IPS-15b (cell line): ENCODE measurements around the gene CCDC182.

Source experiments
- H3K27me3 ChIP-seq: one replicate; pipeline ENCODE4 v1.6.1; 2013; ENCODE audit warnings: low read length; ENCODE audit not compliant: control insufficient read depth, insufficient read depth
- H3K36me3 ChIP-seq: one replicate; pipeline ENCODE4 v1.6.1; 2013; ENCODE audit warnings: low read length; ENCODE audit not compliant: control insufficient read depth, insufficient read depth
- H3K4me1 ChIP-seq: one replicate; pipeline ENCODE4 v1.6.1; 2013; ENCODE audit warnings: mild to moderate bottlenecking, low read length; ENCODE audit not compliant: control insufficient read depth, insufficient read depth
- H3K4me3 ChIP-seq: one replicate; pipeline ENCODE4 v1.5.1; 2013; ENCODE audit warnings: low read depth, low read length
- H3K9ac ChIP-seq: one replicate; pipeline ENCODE4 v1.6.1; 2013; ENCODE audit warnings: low read depth, mild to moderate bottlenecking, low read length
- H3K9me3 ChIP-seq: one replicate; pipeline ENCODE4 v1.6.1; 2013; ENCODE audit warnings: mild to moderate bottlenecking, low read length; ENCODE audit not compliant: control insufficient read depth, insufficient read depth

CCDC182 gene

GRCh38 chr17:57706761-57707160 lies 38.3 kb downstream of the CCDC182 start:
- Histone ChIP-seq H3K36me3 (no peaks in the 10 kb centered on the region), H3K27me3 (peaks cover 2% of the 10 kb centered on the region), H3K4me3 (no peak overlapping the region), H3K9me3 (no peaks in the 10 kb centered on the region), H3K9ac (no peak overlapping the region), H3K4me1 (peaks cover 4% of the 10 kb centered on the region)

GRCh38 chr17:57705921-57706695 lies 39.0 kb downstream of the CCDC182 start:
- Histone ChIP-seq H3K4me3 (no peak overlapping the region), H3K4me1 (peaks cover 4% of the 10 kb centered on the region), H3K27me3 (peaks cover 2% of the 10 kb centered on the region), H3K9ac (no peak overlapping the region), H3K36me3 (no peaks in the 10 kb centered on the region), H3K9me3 (no peaks in the 10 kb centered on the region)

- H3K27me3 ChIP-seq, result peaks cover 2% of the 10 kb centered on the region
- no peak overlapping the region for H3K9ac ChIP-seq
- H3K4me1 ChIP-seq, result peaks cover 4% of the 10 kb centered on the region
- no peak overlapping the region for H3K4me3 ChIP-seq
- H3K36me3 ChIP-seq, result no peaks in the 10 kb centered on the region
- no peaks in the 10 kb centered on the region for H3K9me3 ChIP-seq
Measured at GRCh38 chr17:57704448-57704847, 40.7 kb downstream of the CCDC182 start.

GRCh38 chr17:57703273-57703672 lies 41.8 kb downstream of the CCDC182 start:
- H3K9ac ChIP-seq, result no peak overlapping the region
- H3K36me3 ChIP-seq, result no peaks in the 10 kb centered on the region
- H3K27me3 ChIP-seq, result peaks cover 2% of the 10 kb centered on the region
- no peaks in the 10 kb centered on the region for H3K9me3 ChIP-seq
- H3K4me1 ChIP-seq, result peaks cover 3% of the 10 kb centered on the region
- H3K4me3 ChIP-seq, result no peak overlapping the region

- H3K4me1 ChIP-seq, result no peaks in the 10 kb centered on the region
- peaks cover 2% of the 10 kb centered on the region for H3K27me3 ChIP-seq
- H3K9ac ChIP-seq, result no peak overlapping the region
- H3K36me3 ChIP-seq, result no peaks in the 10 kb centered on the region
- no peak overlapping the region for H3K4me3 ChIP-seq
- no peaks in the 10 kb centered on the region for H3K9me3 ChIP-seq
Measured at GRCh38 chr17:57701124-57701523, 44.0 kb downstream of the CCDC182 start.

- H3K9ac ChIP-seq, result no peak overlapping the region
- H3K9me3 ChIP-seq, result no peaks in the 10 kb centered on the region
- no peak overlapping the region for H3K4me3 ChIP-seq
- no peaks in the 10 kb centered on the region for H3K4me1 ChIP-seq
- no peaks in the 10 kb centered on the region for H3K27me3 ChIP-seq
- no peaks in the 10 kb centered on the region for H3K36me3 ChIP-seq
Measured at GRCh38 chr17:57699751-57700219, 45.3 kb downstream of the CCDC182 start.

- H3K9ac ChIP-seq, result no peak overlapping the region
- H3K36me3 ChIP-seq, result no peaks in the 10 kb centered on the region
- H3K9me3 ChIP-seq, result no peaks in the 10 kb centered on the region
- H3K4me1 ChIP-seq, result no peaks in the 10 kb centered on the region
- no peaks in the 10 kb centered on the region for H3K27me3 ChIP-seq
- no peak overlapping the region for H3K4me3 ChIP-seq
Measured at GRCh38 chr17:57697891-57698711, 47.0 kb downstream of the CCDC182 start.

GRCh38 chr17:57697197-57697596 lies 47.9 kb downstream of the CCDC182 start:
- Histone ChIP-seq H3K9ac (no peak overlapping the region), H3K9me3 (no peaks in the 10 kb centered on the region), H3K4me3 (no peak overlapping the region), H3K4me1 (no peaks in the 10 kb centered on the region), H3K36me3 (no peaks in the 10 kb centered on the region), H3K27me3 (no peaks in the 10 kb centered on the region)

- Histone ChIP-seq H3K27me3 (no peaks in the 10 kb centered on the region), H3K4me3 (no peak overlapping the region), H3K9ac (no peak overlapping the region), H3K9me3 (no peaks in the 10 kb centered on the region), H3K4me1 (no peaks in the 10 kb centered on the region), H3K36me3 (no peaks in the 10 kb centered on the region)
Measured at GRCh38 chr17:57696050-57696449, 49.0 kb downstream of the CCDC182 start.
